A204.1 (cell line): ENCODE results near the gene RASGRF2.
"Not testable (repeated sequence)": the region's sequence is repeated elsewhere in the genome, so short reads cannot be mapped to it uniquely, and the experiment has no call there.

Source experiments
- FAIRE-seq: peaks from 2 replicates; lab custom pipeline; 2012; peaks lifted over from hg19 to GRCh38; lab: Jason Lieb, UNC

The RASGRF2 gene

GRCh38 chr5:81020478-81021167, 60.5 kb downstream of the RASGRF2 start:
- no peak for FAIRE-seq

GRCh38 chr5:81021486-81021885, 61.3 kb downstream of the RASGRF2 start:
- no peak for FAIRE-seq

GRCh38 chr5:81021951-81022687, 62.0 kb downstream of the RASGRF2 start:
- no peak for FAIRE-seq

- no peak for FAIRE-seq
These were observed 62.5 kb downstream of the RASGRF2 start for GRCh38 chr5:81022688-81023084.

- no peak for FAIRE-seq
These were observed 63.3 kb downstream of the RASGRF2 start for GRCh38 chr5:81023261-81023970.

GRCh38 chr5:81027481-81028058, 67.4 kb downstream of the RASGRF2 start:
- FAIRE-seq, result no peak

GRCh38 chr5:81028888-81029287, 68.7 kb downstream of the RASGRF2 start:
- FAIRE-seq, result not testable (repeated sequence)

GRCh38 chr5:81029736-81030135, 69.6 kb downstream of the RASGRF2 start:
- FAIRE-seq, result not testable (repeated sequence)

GRCh38 chr5:81030236-81031034, 70.3 kb downstream of the RASGRF2 start:
- FAIRE-seq, result not testable (repeated sequence)

GRCh38 chr5:81035522-81035921, 75.4 kb downstream of the RASGRF2 start:
- FAIRE-seq, result no peak

GRCh38 chr5:81038495-81038894, 78.3 kb downstream of the RASGRF2 start:
- FAIRE-seq, result no peak

- FAIRE-seq, result no peak
These were observed 84.7 kb downstream of the RASGRF2 start for GRCh38 chr5:81044868-81045267.

- no peak for FAIRE-seq
These were observed 85.2 kb downstream of the RASGRF2 start for GRCh38 chr5:81045389-81045807.

- FAIRE-seq, result no peak
These were observed 85.9 kb downstream of the RASGRF2 start for GRCh38 chr5:81046041-81046440.

- no peak for FAIRE-seq
These were observed 92.2 kb downstream of the RASGRF2 start for GRCh38 chr5:81052325-81052724.

GRCh38 chr5:81053282-81053681, 93.1 kb downstream of the RASGRF2 start:
- not testable (repeated sequence) for FAIRE-seq

- FAIRE-seq, result no peak
These were observed 98.0 kb downstream of the RASGRF2 start for GRCh38 chr5:81058121-81058520.

GRCh38 chr5:81065492-81065891, 105.3 kb downstream of the RASGRF2 start:
- FAIRE-seq, result no peak

GRCh38 chr5:81066102-81066501, 105.9 kb downstream of the RASGRF2 start:
- FAIRE-seq, result no peak

GRCh38 chr5:81067406-81067805, 107.2 kb downstream of the RASGRF2 start:
- no peak for FAIRE-seq

- FAIRE-seq, result no peak
These were observed 107.9 kb downstream of the RASGRF2 start for GRCh38 chr5:81068063-81068462.

GRCh38 chr5:81068635-81069034, 108.5 kb downstream of the RASGRF2 start:
- FAIRE-seq, result no peak
